ENCODE data around the gene MSX2. TPM values are rescaled to one million over a fixed set of nuclear protein-coding genes. Genes with fewer than 3 reads are reported as not detected.

MSX2 gene
- total RNA-seq, 2 experiments from 2014 or later = not detected

GRCh38 chr5:174720612-174721529 is 3.5 kb upstream of the MSX2 start:
- peaks cover 5% of the 10 kb centered on the region for H3K4me1 Mint-ChIP-seq (ENCODE audit: low read depth)
- CTCF ChIA-PET = interaction anchor here (1.4 kb wide), 1 partner anchor 301 kb away, joined by 4 read pairs; no protein-coding TSS in a partner anchor
- ATAC-seq (no peak), DNase-seq (no peak)
- H3K27ac Mint-ChIP-seq = no peak overlapping the region
- H3K4me3 Mint-ChIP-seq = no peak overlapping the region
- POLR2A ChIA-PET = interaction anchor here (0.7 kb wide), 1 partner anchor 1405 kb away, joined by 3 read pairs; no protein-coding TSS in a partner anchor
- peaks cover 2% of the 10 kb centered on the region for H3K36me3 Mint-ChIP-seq (ENCODE audit: low read depth)
- peaks cover 70% of the 10 kb centered on the region for H3K27me3 Mint-ChIP-seq (ENCODE audit: low read depth)
- no peaks in the 10 kb centered on the region for H3K9me3 Mint-ChIP-seq (ENCODE audit: insufficient read depth)

- H3K36me3 Mint-ChIP-seq (ENCODE audit: low read depth) = peaks cover 2% of the 10 kb centered on the region
- no peak for DNase-seq
- H3K27me3 Mint-ChIP-seq (ENCODE audit: low read depth) = peaks cover 74% of the 10 kb centered on the region
- ChIA-PET CTCF (no interaction called here), POLR2A (no interaction called here)
- no peaks in the 10 kb centered on the region for H3K9me3 Mint-ChIP-seq (ENCODE audit: insufficient read depth)
- no peak overlapping the region for H3K27ac Mint-ChIP-seq
- no peak for ATAC-seq
- H3K4me1 Mint-ChIP-seq (ENCODE audit: low read depth) = peaks cover 5% of the 10 kb centered on the region
- H3K4me3 Mint-ChIP-seq = no peak overlapping the region
These were observed 2.6 kb upstream of the MSX2 start for GRCh38 chr5:174721530-174722432.

- Mint-ChIP-seq H3K27me3 (ENCODE audit: low read depth) (peaks cover 78% of the 10 kb centered on the region), H3K36me3 (ENCODE audit: low read depth) (peaks cover 2% of the 10 kb centered on the region), H3K27ac (no peak overlapping the region), H3K9me3 (ENCODE audit: insufficient read depth) (no peaks in the 10 kb centered on the region), H3K4me1 (ENCODE audit: low read depth) (peaks cover 5% of the 10 kb centered on the region), H3K4me3 (no peak overlapping the region)
- DNase-seq = no peak
- ChIA-PET CTCF (no interaction called here), POLR2A (no interaction called here)
- no peak for ATAC-seq
These were observed 1.9 kb upstream of the MSX2 start for GRCh38 chr5:174722500-174722899.

GRCh38 chr5:174723315-174723978 is 935 bp upstream of the MSX2 start:
- ATAC-seq (no peak), DNase-seq (no peak)
- Mint-ChIP-seq H3K4me1 (ENCODE audit: low read depth) (peaks cover 5% of the 10 kb centered on the region), H3K9me3 (ENCODE audit: insufficient read depth) (no peaks in the 10 kb centered on the region), H3K4me3 (peak overlapping the region; percentile 40), H3K27ac (peak overlapping the region; percentile 3), H3K27me3 (ENCODE audit: low read depth) (peaks cover 80% of the 10 kb centered on the region), H3K36me3 (ENCODE audit: low read depth) (peaks cover 2% of the 10 kb centered on the region)
- ChIA-PET POLR2A (no interaction called here), CTCF (no interaction called here)

- DNase-seq = no peak
- ChIA-PET POLR2A (no interaction called here), CTCF (interaction anchor here (0.6 kb wide), 1 partner anchor 54 kb away, joined by 3 read pairs; no protein-coding TSS in a partner anchor)
- Mint-ChIP-seq H3K36me3 (ENCODE audit: low read depth) (peaks cover 2% of the 10 kb centered on the region), H3K27ac (peak overlapping the region; percentile 3), H3K4me1 (ENCODE audit: low read depth) (peaks cover 5% of the 10 kb centered on the region), H3K27me3 (ENCODE audit: low read depth) (peaks cover 81% of the 10 kb centered on the region), H3K9me3 (ENCODE audit: insufficient read depth) (no peaks in the 10 kb centered on the region), H3K4me3 (peak overlapping the region; percentile 40)
- ATAC-seq = no peak
These were observed 351 bp upstream of the MSX2 start for GRCh38 chr5:174723979-174724483.

DNA sequence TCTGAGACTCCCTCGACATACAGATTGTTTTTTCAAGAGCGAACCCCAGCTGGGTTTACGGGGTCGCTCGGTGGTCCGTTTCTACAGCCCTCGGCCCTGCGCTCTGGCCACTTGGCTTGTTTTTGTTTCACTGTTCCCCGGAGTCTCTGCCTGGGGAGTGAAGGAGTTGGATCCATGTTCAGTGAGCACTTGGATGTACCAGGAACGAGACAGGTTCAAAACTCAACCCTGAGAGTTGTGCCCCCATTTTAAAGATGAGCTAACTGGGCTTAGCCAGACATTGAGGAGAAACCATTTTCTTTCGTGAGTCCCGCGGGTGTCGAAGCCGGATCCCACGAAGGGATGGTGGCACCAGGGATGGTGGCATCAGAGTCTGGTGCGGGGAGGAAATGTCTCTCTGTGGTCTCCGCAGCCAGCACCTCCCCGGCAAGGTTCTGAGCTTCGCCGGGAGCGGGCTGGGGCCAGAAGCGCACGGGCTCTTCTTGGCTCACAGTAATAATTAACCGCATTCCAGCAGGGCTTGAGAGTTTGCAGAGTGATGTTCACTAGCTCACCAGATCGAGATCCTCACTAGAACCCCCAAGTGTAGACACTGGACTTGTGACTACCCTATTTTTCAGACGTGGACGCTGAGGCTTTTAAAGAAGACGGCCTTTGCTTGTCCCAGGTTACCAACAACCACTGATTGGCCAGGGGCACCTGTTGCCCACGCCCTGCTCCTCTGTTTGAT is 1.0 kb downstream of the MSX2 start:
- H3K27me3 Mint-ChIP-seq (ENCODE audit: low read depth) = peaks cover 79% of the 10 kb centered on the region
- no peak overlapping the region for H3K27ac Mint-ChIP-seq
- ChIA-PET CTCF (no interaction called here), POLR2A (no interaction called here)
- H3K36me3 Mint-ChIP-seq (ENCODE audit: low read depth) = peaks cover 2% of the 10 kb centered on the region
- no peaks in the 10 kb centered on the region for H3K9me3 Mint-ChIP-seq (ENCODE audit: insufficient read depth)
- peaks cover 5% of the 10 kb centered on the region for H3K4me1 Mint-ChIP-seq (ENCODE audit: low read depth)
- H3K4me3 Mint-ChIP-seq = peak overlapping the region; percentile 40
- DNase-seq (no peak), ATAC-seq (no peak)

DNA sequence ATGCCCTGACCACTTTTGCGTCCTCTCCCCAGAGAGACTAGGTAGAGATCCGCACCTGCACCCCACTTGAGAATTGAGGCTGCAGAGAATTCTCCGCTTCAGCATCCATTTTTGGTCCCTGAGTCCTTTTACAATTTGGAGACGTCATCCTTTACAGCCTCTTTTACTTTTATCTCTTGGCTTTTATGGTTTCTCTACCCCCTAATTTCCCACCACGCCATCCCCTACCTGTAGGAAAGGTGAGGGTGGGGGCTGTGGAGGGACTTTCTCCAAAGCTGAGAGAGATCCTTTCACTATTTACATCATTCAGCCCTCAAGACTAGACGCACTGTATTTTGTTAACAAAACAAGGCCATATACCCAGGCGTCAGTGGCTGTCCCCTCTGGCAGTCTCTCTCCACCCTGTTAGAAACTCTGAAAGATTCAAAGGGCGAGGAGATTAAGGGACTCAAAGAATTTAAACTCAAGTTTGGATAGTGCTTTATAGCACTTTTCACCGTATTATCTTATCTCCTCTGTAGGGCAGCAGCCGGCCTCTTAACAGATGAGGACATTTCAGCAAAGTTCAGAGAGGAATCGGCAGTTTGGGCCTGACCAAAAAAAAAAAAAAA is 1.7 kb downstream of the MSX2 start:
- Mint-ChIP-seq H3K36me3 (ENCODE audit: low read depth) (peaks cover 2% of the 10 kb centered on the region), H3K9me3 (ENCODE audit: insufficient read depth) (no peaks in the 10 kb centered on the region), H3K4me1 (ENCODE audit: low read depth) (peaks cover 5% of the 10 kb centered on the region), H3K27me3 (ENCODE audit: low read depth) (peaks cover 78% of the 10 kb centered on the region), H3K27ac (no peak overlapping the region), H3K4me3 (no peak overlapping the region)
- ChIA-PET CTCF (no interaction called here), POLR2A (no interaction called here)
- DNase-seq = no peak
- ATAC-seq = no peak

DNA sequence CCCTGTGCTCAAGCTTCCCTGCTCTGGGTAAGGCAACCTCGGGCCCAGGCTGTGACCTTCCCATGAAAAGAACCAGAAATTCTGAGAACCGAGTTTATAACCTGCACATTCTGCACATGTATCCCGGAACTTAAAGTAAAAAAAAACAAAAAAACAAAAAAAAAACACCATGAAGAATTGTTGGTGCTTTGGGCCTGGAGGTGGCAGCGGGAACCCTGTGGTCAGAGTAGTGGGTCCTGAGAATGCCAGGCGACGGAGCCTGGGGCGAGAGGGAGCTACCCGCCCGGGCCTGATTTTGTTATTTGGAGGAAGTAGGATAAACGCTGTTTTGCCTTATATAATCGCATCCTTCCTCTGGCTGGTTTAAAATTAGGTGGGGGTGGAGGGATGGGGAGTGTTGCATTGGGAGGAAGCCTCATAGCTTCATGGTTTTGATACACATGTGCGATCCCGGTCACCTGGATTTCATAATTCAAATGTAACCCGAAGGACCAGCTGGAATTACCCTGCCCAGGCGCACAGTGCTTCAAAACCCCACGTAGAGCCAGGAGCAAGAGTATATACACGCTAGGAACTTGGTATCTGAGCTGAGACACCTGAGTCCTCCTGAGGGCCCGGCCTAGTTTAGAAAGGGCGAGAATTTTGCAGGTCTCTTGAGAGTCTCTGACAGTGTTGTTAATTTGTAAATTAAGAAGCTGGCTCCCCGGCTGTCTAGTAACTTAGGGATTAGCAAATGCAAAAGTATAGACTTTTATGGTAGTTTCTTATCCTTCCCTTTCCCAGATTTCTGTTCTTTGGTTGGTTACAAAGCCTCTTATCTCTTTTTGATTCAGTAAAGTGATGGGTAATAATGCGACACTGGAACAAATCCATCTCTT is 2.8 kb downstream of the MSX2 start:
- Mint-ChIP-seq H3K27me3 (ENCODE audit: low read depth) (peaks cover 78% of the 10 kb centered on the region), H3K27ac (no peak overlapping the region), H3K36me3 (ENCODE audit: low read depth) (peaks cover 2% of the 10 kb centered on the region), H3K4me3 (no peak overlapping the region), H3K4me1 (ENCODE audit: low read depth) (peaks cover 5% of the 10 kb centered on the region), H3K9me3 (ENCODE audit: insufficient read depth) (no peaks in the 10 kb centered on the region)
- CTCF ChIA-PET = no interaction called here
- ATAC-seq (no peak), DNase-seq (no peak)
- POLR2A ChIA-PET = no interaction called here

- Mint-ChIP-seq H3K36me3 (ENCODE audit: low read depth) (peaks cover 2% of the 10 kb centered on the region), H3K27ac (no peak overlapping the region), H3K27me3 (ENCODE audit: low read depth) (peaks cover 79% of the 10 kb centered on the region), H3K4me1 (ENCODE audit: low read depth) (peaks cover 5% of the 10 kb centered on the region), H3K9me3 (ENCODE audit: insufficient read depth) (no peaks in the 10 kb centered on the region), H3K4me3 (no peak overlapping the region)
- POLR2A ChIA-PET = no interaction called here
- DNase-seq (no peak), ATAC-seq (no peak)
- CTCF ChIA-PET = no interaction called here
These were observed 3.7 kb downstream of the MSX2 start for GRCh38 chr5:174727794-174728680.

Measured in activated CD8-positive, alpha-beta T cell treated with anti-CD3 and anti-CD28 coated beads, Interleukin-2, amount 10 ng/mL, durations not matched to agents 7 days and 5 days (primary cell).